BE2C (cell line): Measurements from ENCODE around the gene RHPN2.
"Not testable (repeated sequence)": the region's sequence is repeated elsewhere in the genome, so short reads cannot be mapped to it uniquely, and the experiment has no call there.

Experiments
- DNase-seq: peaks from one replicate; pipeline ENCODE4 v3.0.0-alpha.2; 2020
- H3K27me3 ChIP-seq: fragments of 250-450 bp; sonication (Bioruptor Pico); 2 replicates; pipeline ENCODE4 v1.5.1; 2020; ENCODE audit warnings: mild to moderate bottlenecking
- H3K36me3 ChIP-seq: fragments of 250-450 bp; sonication (Bioruptor Pico); 2 replicates; pipeline ENCODE4 v1.5.1; 2020; ENCODE audit warnings: mild to moderate bottlenecking
- H3K4me1 ChIP-seq: fragments of 250-450 bp; sonication (Bioruptor Pico); 2 replicates; pipeline ENCODE4 v1.5.1; 2020
- H3K4me3 ChIP-seq: 2 replicates; pipeline ENCODE4 v1.5.1; 2011; ENCODE audit warnings: low read depth, low read length
- H3K9me3 ChIP-seq: fragments of 250-450 bp; sonication (Bioruptor Pico); 2 replicates; pipeline ENCODE4 v1.5.1; 2020
- CTCF ChIP-seq: IDR thresholded peaks from 2 replicates; pipeline ENCODE4 v1.5.1; 2012; ENCODE audit warnings: mild to moderate bottlenecking, low read depth, low read length

The RHPN2 gene

GRCh38 chr19:32945260-32945659 is 119.4 kb downstream of the RHPN2 start:
- Histone ChIP-seq H3K4me3 (no peak overlapping the region), H3K27me3 (no peaks in the 10 kb centered on the region), H3K4me1 (no peaks in the 10 kb centered on the region), H3K36me3 (peaks cover 3% of the 10 kb centered on the region; the same call in 1 of the 2 replicates), H3K9me3 (no peaks in the 10 kb centered on the region)
- TF ChIP-seq CTCF, result no peak
- DNase-seq, result no peak

GRCh38 chr19:32941273-32941672 is 123.4 kb downstream of the RHPN2 start:
- H3K27me3 ChIP-seq, H3K4me1 ChIP-seq, H3K36me3 ChIP-seq, H3K9me3 ChIP-seq, H3K4me3 ChIP-seq, DNase-seq: not testable (repeated sequence)

GRCh38 chr19:32936065-32936464 is 128.6 kb downstream of the RHPN2 start:
- Histone ChIP-seq H3K36me3 (no peaks in the 10 kb centered on the region; the same call in 1 of the 2 replicates), H3K27me3 (no peaks in the 10 kb centered on the region), H3K4me1 (no peaks in the 10 kb centered on the region)

GRCh38 chr19:32935629-32936028 is 129.1 kb downstream of the RHPN2 start:
- H3K4me1 ChIP-seq, result no peaks in the 10 kb centered on the region
- H3K27me3 ChIP-seq, result no peaks in the 10 kb centered on the region
- H3K9me3 ChIP-seq, result no peaks in the 10 kb centered on the region
- H3K4me3 ChIP-seq, result no peak overlapping the region
- DNase-seq, result no peak
- TF ChIP-seq CTCF, result no peak
- H3K36me3 ChIP-seq, result no peaks in the 10 kb centered on the region; the same call in 1 of the 2 replicates

More at GRCh38 chr19:32936065-32936464, 128.6 kb downstream of the RHPN2 start:
- Histone ChIP-seq H3K4me3 (no peak overlapping the region), H3K9me3 (no peaks in the 10 kb centered on the region)
- no peak for TF ChIP-seq CTCF
- DNase-seq, result no peak

- H3K27me3 ChIP-seq, result no peaks in the 10 kb centered on the region
- no peaks in the 10 kb centered on the region for H3K4me1 ChIP-seq
- no peaks in the 10 kb centered on the region; the same call in 1 of the 2 replicates for H3K36me3 ChIP-seq
- H3K4me3 ChIP-seq, result no peak overlapping the region
- H3K9me3 ChIP-seq, result no peaks in the 10 kb centered on the region
- TF ChIP-seq CTCF, result no peak
- DNase-seq, result no peak
These were observed 131.1 kb downstream of the RHPN2 start for GRCh38 chr19:32933571-32933970.

GRCh38 chr19:32930567-32930966 is 134.1 kb downstream of the RHPN2 start:
- no peak for DNase-seq
- Histone ChIP-seq H3K36me3 (no peaks in the 10 kb centered on the region; the same call in 1 of the 2 replicates), H3K4me3 (no peak overlapping the region), H3K9me3 (no peaks in the 10 kb centered on the region), H3K27me3 (no peaks in the 10 kb centered on the region), H3K4me1 (no peaks in the 10 kb centered on the region)
- no peak for TF ChIP-seq CTCF

- no peak for DNase-seq
- no peaks in the 10 kb centered on the region; the same call in 1 of the 2 replicates for H3K36me3 ChIP-seq
- no peak for TF ChIP-seq CTCF
- no peaks in the 10 kb centered on the region for H3K27me3 ChIP-seq
- H3K4me3 ChIP-seq, result no peak overlapping the region
- no peaks in the 10 kb centered on the region for H3K4me1 ChIP-seq
- no peaks in the 10 kb centered on the region for H3K9me3 ChIP-seq
These were observed 135.9 kb downstream of the RHPN2 start for GRCh38 chr19:32928806-32929205.
